Activated CD4-positive, alpha-beta T cell treated with anti-CD3 and anti-CD28 coated beads, Interleukin-2, Interleukin-6, amounts not matched to agents 100 ng/mL and 50 ng/mL, durations not matched to agents 16 hours and 8 hours (primary cell): ENCODE data around the gene RIMS4.
"Not testable (repeated sequence)": the region's sequence is repeated elsewhere in the genome, so short reads cannot be mapped to it uniquely, and the experiment has no call there.

ENCODE experiments used
- DNase-seq: peaks from one replicate; pipeline ENCODE4 v3.0.0-alpha.2; 2020

Gene RIMS4

DNA sequence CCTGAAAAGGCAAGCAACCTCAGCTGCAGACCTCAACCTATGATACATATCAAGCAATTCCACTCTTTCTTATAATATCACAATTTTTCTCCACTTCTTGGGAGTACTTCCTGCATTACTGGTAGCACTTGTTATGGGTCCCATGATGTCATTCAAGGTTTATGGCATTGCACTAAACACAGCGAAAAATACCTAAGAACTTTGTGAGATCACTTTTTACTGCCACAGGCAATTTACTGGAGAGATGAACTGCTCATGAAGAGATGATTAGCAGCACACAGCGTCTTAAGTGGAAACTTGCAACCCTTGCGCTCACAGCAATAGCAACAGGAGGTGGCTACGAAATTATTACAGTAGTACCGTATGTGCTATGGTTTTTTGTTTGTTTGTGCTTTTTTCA is 19.3 kb upstream of the RIMS4 start:
- no peak for DNase-seq

- DNase-seq = no peak
Measured at GRCh38 chr20:44828640-44829039, 18.3 kb upstream of the RIMS4 start.

DNA sequence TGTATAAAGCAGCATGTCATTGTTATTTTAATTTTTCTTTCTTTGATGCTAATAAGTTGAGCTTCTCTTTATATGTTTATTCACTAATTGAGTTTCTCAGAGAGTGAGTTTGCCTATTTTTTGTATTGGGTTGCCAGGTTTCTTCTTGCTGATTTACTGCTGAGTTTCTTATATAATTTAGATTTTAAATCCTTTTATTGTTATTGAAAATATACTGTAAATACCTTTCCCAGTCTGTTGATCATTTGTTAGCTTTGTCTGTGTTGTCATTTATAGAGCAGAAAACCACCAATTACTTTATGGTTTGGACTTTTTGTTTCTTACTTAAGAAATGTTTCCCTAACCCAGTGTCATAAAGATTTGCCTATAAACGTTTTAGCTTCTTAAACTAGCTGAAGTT is 17.1 kb upstream of the RIMS4 start:
- no peak for DNase-seq

GRCh38 chr20:44821576-44821975 is 11.2 kb upstream of the RIMS4 start:
- not testable (repeated sequence) for DNase-seq

- no peak for DNase-seq
Measured at GRCh38 chr20:44819936-44820335, 9.6 kb upstream of the RIMS4 start.

- no peak for DNase-seq
Measured at GRCh38 chr20:44817143-44817910, 7.0 kb upstream of the RIMS4 start.

DNA sequence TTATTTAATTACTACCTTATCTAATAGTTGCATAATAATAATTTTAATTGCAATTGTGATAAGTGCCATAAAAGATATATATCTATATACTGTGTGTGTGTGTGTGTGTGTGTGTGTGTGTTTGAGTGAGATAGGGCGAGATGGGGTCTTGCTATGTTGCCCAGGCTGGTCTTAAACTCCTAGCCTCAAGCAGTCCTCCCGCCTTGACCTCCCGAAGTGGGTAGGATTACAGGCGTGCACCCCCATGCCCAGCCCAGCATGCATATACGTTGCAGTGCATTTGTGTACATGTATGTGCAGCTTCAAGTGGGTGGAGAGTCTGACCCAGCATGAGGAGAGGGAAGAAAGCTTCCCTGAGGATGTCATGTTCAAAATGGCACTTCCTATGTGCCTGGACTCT is 4.6 kb upstream of the RIMS4 start:
- DNase-seq = no peak

- DNase-seq = no peak
Measured at GRCh38 chr20:44811150-44811685, 872 bp upstream of the RIMS4 start.

- DNase-seq = no peak
Measured at GRCh38 chr20:44810061-44810390, 320 bp downstream of the RIMS4 start.

GRCh38 chr20:44809380-44810060 is 826 bp downstream of the RIMS4 start:
- DNase-seq = no peak

GRCh38 chr20:44807684-44808056 is 2.7 kb downstream of the RIMS4 start:
- no peak for DNase-seq

- DNase-seq = no peak
Measured at GRCh38 chr20:44807051-44807683, 3.2 kb downstream of the RIMS4 start.

GRCh38 chr20:44805979-44806620 is 4.2 kb downstream of the RIMS4 start:
- DNase-seq = no peak

- no peak for DNase-seq
Measured at GRCh38 chr20:44805335-44805978, 4.9 kb downstream of the RIMS4 start.

DNA sequence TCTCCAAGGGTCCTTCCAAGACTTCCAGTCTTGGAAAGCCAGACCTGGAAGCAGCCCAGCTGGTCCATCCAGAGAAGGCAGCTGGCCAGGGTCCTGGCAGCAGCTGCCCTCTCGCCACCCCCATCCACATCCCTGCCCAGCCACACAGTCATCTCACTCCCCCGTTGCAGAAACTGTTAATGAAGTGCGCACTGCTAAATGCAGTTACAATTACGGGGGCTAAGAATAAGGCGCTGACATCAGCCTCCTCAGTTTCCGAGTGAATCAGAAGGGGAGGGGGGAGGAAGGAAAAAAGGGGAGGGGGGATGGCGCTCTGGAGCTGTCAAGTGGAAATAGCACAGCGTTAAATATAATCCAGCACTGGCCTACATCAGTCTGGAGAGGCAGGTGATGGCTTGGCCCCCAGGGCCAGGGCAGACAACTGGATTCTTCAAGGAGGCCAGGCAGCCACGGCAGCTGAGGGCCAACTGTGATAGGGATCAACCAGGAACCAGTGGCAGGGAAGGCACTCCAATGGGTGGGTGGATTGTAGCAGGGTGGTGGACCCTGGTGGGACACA is 6.9 kb downstream of the RIMS4 start:
- DNase-seq = no peak

- DNase-seq = no peak
Measured at GRCh38 chr20:44802702-44803101, 7.6 kb downstream of the RIMS4 start.

DNA sequence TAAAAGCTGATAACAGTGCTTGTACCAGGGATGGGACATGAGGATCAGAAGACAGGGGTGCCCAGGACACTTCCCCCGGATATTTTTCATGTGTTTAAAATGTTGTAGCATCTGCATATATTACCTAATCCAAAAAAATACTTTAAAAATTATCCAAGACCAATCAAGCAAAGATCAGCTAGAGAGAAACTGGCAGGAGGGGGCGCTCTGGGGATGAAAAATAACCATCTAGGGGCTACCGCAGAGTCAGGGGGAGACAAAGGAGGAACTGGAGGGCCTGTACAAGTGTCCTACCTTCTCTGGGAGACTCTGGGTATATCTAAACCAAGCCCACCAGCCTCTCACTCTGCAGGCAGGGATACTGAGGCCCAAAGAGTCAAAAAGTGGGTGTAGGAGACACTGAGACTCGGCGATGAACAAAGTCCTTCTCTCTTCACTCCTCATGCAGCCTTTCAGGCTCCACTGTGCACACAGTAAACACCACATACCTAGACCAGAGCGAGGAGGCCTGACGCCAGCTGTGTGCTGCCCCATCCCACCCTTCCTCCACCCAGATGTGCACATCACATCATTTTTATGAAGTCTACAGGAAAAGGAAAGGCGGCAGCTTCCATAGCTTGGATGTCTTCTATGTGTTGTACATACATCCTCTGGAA is 9.8 kb downstream of the RIMS4 start:
- DNase-seq = no peak

DNA sequence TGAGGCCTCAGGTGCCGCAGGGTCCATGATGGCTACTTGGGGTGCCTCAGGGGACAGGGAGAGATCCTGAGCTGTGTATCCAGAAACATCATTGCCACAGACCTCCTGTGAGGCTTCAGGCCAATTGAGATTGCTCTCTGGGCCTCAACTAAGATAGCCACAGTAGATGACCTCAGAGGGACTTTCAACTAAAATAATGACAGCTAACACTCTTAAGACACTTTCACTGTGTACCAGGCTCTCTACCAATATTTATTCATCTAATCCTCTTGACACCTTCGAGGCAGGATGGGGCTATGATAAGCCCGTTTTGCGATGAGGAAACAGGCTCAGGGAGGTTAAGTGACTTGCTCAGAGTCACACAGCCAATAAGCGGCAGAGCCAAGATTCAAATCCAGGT is 10.7 kb downstream of the RIMS4 start:
- DNase-seq = no peak

DNA sequence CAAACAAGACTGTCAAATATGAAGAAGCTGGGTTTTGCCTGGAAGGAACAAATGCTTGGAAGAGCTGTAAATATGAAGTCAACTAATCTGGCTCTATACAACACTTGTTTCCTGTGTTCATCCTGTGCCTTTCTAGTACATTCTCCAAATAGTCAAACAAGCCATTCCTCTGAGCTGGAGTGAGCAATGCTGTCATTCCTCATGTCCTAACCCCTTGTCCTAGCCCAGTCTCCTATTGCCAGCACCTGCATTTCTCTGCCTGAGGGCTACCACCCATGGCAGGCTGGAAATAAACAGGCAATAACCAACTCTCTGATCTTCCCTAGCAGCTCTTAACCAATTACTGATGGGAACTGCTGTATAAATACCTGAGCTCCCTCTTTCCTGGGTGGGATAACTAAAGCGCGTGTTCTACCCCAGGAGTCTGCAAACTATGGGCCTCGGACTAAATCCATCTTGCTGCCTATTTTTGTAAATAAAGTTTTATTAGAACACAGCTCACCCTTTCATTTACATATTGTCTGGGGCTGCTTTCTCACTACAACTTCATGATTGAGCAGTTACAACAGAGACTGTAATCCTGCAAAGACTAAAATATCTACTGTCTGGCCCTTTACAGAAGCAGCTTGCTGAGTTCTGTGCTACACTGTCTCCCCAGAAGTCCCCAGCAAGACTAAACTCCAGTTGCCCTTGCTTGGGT is 13.4 kb downstream of the RIMS4 start:
- no peak for DNase-seq

DNA sequence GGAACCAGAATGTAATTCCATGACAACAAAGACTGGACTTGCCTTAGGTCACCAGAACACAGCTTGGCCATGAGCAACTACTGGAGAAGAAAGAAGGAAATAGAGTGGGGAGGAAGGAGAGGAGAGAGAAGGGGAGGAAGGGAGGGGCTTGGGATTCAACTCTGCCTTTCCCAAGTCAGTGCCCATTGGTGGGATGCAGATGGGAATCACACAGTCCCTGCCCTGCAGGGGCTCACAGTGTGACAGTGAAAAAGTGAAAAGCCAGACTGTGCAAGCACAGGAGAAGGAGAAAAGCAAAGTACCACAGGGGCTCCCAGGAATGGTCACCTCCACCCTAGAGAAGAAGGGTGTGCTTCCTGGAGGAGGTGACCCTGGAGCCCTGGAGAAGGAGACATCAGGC is 14.0 kb downstream of the RIMS4 start:
- DNase-seq = no peak

GRCh38 chr20:44795836-44796235 is 14.5 kb downstream of the RIMS4 start:
- DNase-seq = no peak

DNA sequence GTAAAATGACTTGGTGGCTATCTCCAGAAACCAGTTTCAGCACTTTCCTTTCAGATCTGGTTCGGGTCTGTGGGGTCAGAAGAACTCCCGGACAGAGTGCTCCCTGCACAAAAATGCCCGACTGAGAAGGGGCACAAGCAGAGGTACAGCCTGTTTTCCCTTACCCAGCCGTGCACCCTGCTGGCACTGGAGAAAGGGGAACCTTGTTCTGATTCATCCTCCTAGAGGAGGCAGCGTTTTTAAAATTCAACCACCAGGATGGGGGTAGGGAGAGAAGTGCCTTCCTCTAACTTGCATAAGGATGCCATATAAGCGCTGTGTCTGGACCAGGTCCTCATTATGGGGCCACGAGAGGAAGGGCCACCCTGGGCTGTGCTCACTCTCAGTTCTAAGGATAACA is 17.6 kb downstream of the RIMS4 start:
- no peak for DNase-seq
